ENCODE measurements around the gene C11orf54.

Gene C11orf54

DNA sequence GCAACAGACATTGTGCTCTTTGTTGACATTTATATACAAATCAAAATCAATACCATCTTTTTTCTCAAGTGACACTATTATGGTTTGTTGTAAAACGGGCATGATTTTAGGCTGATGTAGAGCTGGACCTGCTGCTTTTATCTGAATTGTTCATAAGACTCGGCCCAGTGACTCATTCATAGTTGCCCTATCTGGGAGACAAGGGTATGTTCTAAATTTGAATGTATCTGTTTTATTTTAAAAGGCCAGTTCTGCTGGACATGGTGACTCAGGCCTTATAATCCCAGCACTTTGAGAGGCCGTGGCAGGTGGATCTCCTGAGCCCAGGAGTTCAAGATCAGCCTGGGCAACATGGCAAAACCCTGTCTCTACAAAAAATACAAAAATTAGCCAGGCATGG lies 40.6 kb upstream of the C11orf54 start:
- H4K20me1 ChIP-seq (ENCODE audit: insufficient read depth), result no peaks in the 10 kb centered on the region
- no peak overlapping the region for H2AFZ ChIP-seq (ENCODE audit: low read depth)
- no peak overlapping the region for H3K27ac ChIP-seq
- no peaks in the 10 kb centered on the region for H3K4me1 ChIP-seq (ENCODE audit: low read depth, poor library complexity, severe bottlenecking)
- no peak overlapping the region for H3K4me2 ChIP-seq
- no peaks in the 10 kb centered on the region for H3K36me3 ChIP-seq (ENCODE audit: insufficient read depth)
- H3K79me2 ChIP-seq (ENCODE audit: insufficient read depth, low read depth), result no peaks in the 10 kb centered on the region
- H3K4me3 ChIP-seq (IDR thresholded peaks at IDR 0.05; ENCODE audit: insufficient read depth, low read depth, low read length), result no peak overlapping the region
- H3K27me3 ChIP-seq (ENCODE audit: insufficient read depth, low read depth), result no peaks in the 10 kb centered on the region
- H3K9ac ChIP-seq, result no peak overlapping the region
- TF ChIP-seq CTCF (conservative IDR thresholded peaks at IDR 0.05; ENCODE audit: low read depth, low read length), result no peak

DNA sequence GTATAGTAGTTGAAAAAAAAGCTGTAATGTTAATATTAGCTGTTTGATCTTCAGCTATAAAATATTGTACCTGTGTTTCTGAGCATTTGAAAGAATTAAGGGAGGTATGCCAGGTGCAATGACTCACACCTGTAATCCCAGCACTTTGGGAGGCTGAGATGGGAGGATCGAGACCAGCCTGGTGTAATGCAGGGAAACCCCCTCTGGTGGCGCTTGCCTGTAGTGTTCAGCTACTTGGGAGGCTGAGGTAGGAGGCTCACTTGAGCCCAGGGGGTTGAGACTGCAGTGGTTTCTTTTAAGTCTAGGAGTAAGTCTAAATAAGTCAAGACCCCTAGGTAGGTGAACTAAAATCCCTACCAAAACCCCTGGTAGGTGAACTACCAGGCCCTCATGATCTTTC lies 37.2 kb upstream of the C11orf54 start:
- Histone ChIP-seq H3K4me3 (IDR thresholded peaks at IDR 0.05; ENCODE audit: insufficient read depth, low read depth, low read length) (no peak overlapping the region), H3K36me3 (ENCODE audit: insufficient read depth) (no peaks in the 10 kb centered on the region)

DNA sequence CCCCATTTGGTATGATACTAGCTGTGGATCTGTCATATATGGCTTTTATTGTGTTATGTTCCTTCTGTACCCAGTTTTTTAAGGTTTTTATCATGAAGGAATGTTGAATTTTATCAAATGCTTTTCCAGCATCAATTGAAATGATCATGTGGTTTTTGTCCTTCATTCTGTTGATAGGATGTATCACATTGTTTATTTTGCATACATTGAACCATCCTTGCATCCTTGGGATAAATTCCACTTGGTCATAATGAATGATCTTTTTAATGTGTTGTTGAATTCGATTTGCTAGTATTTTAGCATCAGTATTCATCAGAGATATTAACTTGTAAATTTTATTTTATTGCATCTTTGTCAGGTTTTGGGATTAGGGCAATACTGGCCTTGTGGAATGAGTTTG lies 31.2 kb upstream of the C11orf54 start:
- H3K36me3 ChIP-seq (ENCODE audit: insufficient read depth), result no peaks in the 10 kb centered on the region
- H3K27me3 ChIP-seq (ENCODE audit: insufficient read depth, low read depth), result no peaks in the 10 kb centered on the region
- H3K4me3 ChIP-seq (IDR thresholded peaks at IDR 0.05; ENCODE audit: insufficient read depth, low read depth, low read length), result no peak overlapping the region
- no peak overlapping the region for H3K27ac ChIP-seq
- no peaks in the 10 kb centered on the region for H3K79me2 ChIP-seq (ENCODE audit: insufficient read depth, low read depth)
- H3K9ac ChIP-seq, result no peak overlapping the region
- H3K4me1 ChIP-seq (ENCODE audit: low read depth, poor library complexity, severe bottlenecking), result no peaks in the 10 kb centered on the region
- no peak overlapping the region for H3K4me2 ChIP-seq
- no peak overlapping the region for H2AFZ ChIP-seq (ENCODE audit: low read depth)
- no peak for TF ChIP-seq CTCF (conservative IDR thresholded peaks at IDR 0.05; ENCODE audit: low read depth, low read length)
- no peaks in the 10 kb centered on the region for H4K20me1 ChIP-seq (ENCODE audit: insufficient read depth)

More for the DNA sequence above, 37.2 kb upstream of the C11orf54 start:
- H3K27me3 ChIP-seq (ENCODE audit: insufficient read depth, low read depth), result no peaks in the 10 kb centered on the region
- TF ChIP-seq CTCF (conservative IDR thresholded peaks at IDR 0.05; ENCODE audit: low read depth, low read length), result no peak; the same call in 1 of the 2 replicates
- H3K79me2 ChIP-seq (ENCODE audit: insufficient read depth, low read depth), result no peaks in the 10 kb centered on the region
- no peaks in the 10 kb centered on the region for H3K4me1 ChIP-seq (ENCODE audit: low read depth, poor library complexity, severe bottlenecking)
- H4K20me1 ChIP-seq (ENCODE audit: insufficient read depth), result no peaks in the 10 kb centered on the region
- H3K27ac ChIP-seq, result no peak overlapping the region
- no peak overlapping the region for H2AFZ ChIP-seq (ENCODE audit: low read depth)
- H3K9ac ChIP-seq, result no peak overlapping the region
- H3K4me2 ChIP-seq, result no peak overlapping the region

GRCh38 chr11:93712678-93713077 lies 28.8 kb upstream of the C11orf54 start:
- Histone ChIP-seq H3K4me1 (ENCODE audit: low read depth, poor library complexity, severe bottlenecking) (no peaks in the 10 kb centered on the region), H3K9ac (no peak overlapping the region), H4K20me1 (ENCODE audit: insufficient read depth) (no peaks in the 10 kb centered on the region), H3K4me2 (no peak overlapping the region), H3K27me3 (ENCODE audit: insufficient read depth, low read depth) (no peaks in the 10 kb centered on the region), H2AFZ (ENCODE audit: low read depth) (no peak overlapping the region), H3K27ac (no peak overlapping the region), H3K4me3 (IDR thresholded peaks at IDR 0.05; ENCODE audit: insufficient read depth, low read depth, low read length) (no peak overlapping the region), H3K79me2 (ENCODE audit: insufficient read depth, low read depth) (no peaks in the 10 kb centered on the region), H3K36me3 (ENCODE audit: insufficient read depth) (no peaks in the 10 kb centered on the region)
- TF ChIP-seq CTCF (conservative IDR thresholded peaks at IDR 0.05; ENCODE audit: low read depth, low read length), result no peak
